ENCODE data around the gene COL4A1.

COL4A1 gene

DNA sequence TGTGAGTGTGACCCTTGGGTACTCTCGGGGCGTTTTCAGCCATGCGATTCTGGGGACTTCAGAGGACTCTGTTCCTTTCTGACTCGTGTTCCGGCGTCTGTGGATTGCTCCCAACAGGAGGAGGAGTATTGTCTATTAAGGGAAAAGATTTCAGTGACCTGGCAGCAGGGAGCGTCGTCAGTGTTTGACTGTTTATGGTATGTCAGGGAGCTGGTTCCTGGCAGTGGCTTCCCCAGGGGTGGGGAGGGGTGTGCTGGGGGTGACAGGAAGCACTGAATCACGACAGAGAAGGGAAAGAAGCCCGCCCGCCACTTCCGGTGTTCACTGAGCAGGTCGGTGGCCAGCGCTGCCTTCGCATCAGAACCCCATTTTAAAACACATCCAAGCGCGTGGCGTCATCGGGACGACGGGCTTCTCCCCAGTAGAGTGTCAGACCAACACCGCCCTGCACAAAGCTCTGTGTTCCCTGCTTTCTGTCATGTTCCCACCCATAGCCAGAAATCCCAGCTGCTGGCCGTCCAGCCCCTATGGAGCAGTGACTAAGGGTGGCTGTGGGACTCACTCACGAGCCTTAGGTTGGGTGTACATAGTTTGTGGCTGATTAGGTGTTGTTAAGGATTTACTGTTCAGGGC is 34.0 kb upstream of the COL4A1 start:
- DNase-seq: peak; percentile 89

GRCh38 chr13:110339975-110340550 is 33.1 kb upstream of the COL4A1 start:
- DNase-seq: no peak

GRCh38 chr13:110339263-110339662 is 32.3 kb upstream of the COL4A1 start:
- no peak for DNase-seq

GRCh38 chr13:110338441-110339101 is 31.6 kb upstream of the COL4A1 start:
- DNase-seq: no peak

DNA sequence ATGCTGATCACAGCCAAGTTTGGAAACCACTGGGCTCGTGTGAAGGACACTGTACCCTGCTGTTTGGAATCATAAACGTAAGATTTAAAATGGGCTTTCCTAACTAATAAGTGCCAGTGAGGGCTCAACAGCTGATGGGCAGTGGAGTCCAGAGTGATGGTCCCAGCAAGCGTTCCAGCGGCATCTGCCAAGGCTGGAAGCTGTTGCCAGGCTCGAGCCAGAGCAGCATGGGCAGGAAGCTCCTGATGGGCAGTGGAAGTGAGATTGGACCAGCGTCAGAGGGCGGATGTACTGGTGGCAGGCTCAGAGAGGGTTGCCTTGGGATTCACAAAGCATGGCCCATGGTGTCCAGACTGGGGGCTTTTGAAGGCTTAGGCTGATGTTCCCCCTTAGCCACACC is 30.3 kb upstream of the COL4A1 start:
- DNase-seq: no peak

DNA sequence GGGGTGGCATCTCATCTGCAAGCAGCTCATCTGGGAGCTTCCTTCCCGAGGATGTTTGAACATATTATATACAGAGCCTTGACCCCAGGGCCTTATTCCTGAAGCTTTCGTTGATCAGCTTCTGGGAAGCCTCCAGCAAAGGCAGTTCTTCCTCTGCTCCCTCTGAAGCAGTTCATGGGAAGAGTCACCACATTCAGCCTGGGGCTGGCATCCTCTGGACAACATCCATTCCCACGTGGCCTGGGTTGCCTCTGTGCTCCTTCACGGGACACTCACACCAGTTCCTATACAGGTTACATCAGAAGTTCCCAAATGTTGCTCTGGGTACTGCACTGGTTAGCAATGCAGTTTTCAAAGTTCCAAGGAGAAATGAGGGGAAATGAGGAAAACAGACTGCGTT is 29.7 kb upstream of the COL4A1 start:
- DNase-seq: no peak

GRCh38 chr13:110336108-110336507 is 29.2 kb upstream of the COL4A1 start:
- DNase-seq: no peak

DNA sequence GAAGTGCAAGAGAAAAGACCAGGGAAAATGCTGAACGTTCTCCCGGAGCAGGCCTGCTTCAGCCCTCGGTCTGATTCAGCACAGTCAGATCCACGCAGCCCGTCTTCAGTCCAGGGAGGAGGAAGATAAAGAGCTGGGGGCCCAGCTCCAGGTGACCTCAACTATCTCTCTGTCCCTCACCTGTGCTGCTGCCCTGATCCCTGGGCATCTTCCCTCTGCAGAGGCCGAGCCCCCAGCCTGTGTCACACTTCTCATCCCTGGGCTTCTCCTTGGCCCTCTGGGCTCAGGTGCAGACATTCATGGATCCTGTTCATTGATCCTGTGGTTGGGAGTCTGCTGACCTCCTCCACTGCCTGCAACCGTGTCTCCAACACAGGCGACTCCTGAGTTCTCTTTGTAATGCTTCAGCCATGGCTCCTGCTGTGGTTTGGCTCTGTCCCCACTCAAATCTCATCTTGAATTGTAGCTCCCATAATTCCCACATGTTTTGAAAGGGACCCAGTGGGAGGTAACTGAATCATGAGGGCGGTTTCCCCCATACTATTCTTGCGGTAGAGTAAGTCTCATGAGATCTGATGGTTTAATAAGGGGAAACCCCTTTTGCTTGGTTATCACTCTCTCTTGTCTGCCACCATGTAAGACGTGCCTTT is 28.0 kb upstream of the COL4A1 start:
- DNase-seq: no peak

DNA sequence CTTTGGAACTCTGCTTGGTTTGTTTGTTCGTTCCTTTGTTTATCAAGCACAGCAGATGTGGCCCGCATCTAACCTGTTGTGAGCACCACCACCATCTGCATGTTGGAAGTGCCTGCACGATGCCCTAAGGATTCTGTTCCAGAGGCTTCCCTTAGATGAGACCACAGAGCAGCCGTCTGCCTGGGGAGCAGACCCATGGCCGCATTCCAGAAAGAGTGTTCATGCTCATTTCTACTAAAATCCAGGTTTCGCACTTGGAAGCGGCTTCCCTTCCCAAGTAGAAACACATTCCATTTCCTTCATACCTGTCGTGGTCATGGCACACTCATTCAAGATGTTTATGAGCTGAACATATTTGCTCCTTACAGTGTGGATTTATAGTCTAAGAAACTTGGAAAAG is 27.3 kb upstream of the COL4A1 start:
- DNase-seq: no peak

- no peak for DNase-seq
Measured at GRCh38 chr13:110333837-110334236, 26.9 kb upstream of the COL4A1 start.

- DNase-seq: peak; percentile 34
Measured at GRCh38 chr13:110332750-110333149, 25.8 kb upstream of the COL4A1 start.

- peak; percentile 27 for DNase-seq
Measured at GRCh38 chr13:110331362-110331761, 24.4 kb upstream of the COL4A1 start.

- DNase-seq: peak; percentile 86
Measured at GRCh38 chr13:110330491-110331011, 23.6 kb upstream of the COL4A1 start.

- DNase-seq: peak; percentile 90
Measured at GRCh38 chr13:110329798-110330461, 23.0 kb upstream of the COL4A1 start.

DNA sequence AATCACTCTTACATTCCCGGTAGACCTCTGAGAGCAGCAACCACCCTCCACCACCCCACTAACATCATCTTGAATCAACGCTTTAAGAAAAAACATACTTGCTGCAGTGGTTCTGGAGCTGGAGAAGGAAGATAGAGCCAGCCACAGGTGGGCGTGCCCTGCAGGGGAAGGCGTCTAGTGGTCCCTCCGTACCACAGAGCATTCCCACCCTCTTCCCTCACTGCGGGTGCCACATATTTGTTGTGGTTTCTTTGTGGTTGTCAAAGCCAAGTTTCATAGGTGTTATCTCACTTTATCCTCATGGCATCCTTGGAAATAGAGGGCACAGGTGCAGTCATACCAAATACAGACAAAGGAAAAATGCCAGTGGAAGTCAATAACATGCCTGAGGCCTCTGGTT is 22.3 kb upstream of the COL4A1 start:
- no peak for DNase-seq

DNA sequence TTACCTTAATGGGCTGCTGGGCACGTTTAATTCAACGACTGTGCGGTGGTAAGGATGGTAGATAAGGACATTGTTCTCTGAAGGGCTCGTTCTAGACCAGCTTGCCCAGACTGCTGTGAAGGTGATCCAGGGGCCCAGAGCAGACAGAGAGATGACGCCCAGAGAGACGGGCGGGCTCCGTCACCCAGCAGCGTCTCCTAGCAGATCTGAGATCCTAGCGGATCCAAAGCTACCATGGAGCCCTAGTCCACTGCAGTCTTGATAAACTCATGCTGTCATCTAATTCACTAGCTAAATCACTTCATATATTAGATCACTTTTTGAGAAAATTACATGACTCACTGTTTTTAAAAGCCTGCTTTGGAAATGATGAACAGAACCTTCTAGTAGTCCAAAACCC is 21.6 kb upstream of the COL4A1 start:
- DNase-seq: no peak

DNA sequence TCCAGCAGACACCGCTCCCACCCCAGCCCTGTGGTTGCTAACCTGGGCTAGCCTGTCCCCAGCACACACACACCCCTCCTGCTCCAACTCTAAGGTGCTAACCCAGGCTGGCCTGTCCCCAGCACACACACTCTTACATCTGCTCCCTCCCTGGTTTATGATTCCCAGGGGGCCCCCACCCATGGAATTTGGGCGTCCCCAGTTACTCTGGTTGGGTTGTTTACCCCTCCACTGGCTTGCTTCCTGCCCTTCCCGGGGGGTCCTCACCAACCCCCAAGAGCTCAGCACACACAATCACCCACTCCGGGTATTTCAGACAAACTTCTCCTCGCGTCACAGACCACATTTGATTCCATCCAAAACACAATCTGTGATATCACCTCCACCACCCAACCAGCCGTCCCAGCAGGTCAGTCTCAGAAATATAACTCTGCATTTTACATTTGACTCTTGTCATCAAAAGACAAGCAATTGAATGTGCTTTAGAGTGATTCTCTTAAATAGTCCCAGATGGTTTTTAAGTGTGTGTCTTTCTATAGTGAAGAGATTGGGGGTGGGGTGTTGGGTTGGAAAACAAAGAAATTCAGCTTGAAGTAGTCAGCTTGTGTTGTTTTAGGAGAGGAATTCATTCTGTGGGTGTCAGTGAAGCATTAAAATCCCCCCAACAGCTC is 20.2 kb upstream of the COL4A1 start:
- DNase-seq: no peak

GRCh38 chr13:110326263-110326904 is 19.4 kb upstream of the COL4A1 start:
- no peak for DNase-seq

- no peak for DNase-seq
Measured at GRCh38 chr13:110324026-110324749, 17.2 kb upstream of the COL4A1 start.

GRCh38 chr13:110323172-110323891 is 16.4 kb upstream of the COL4A1 start:
- peak; percentile 91 for DNase-seq

- no peak for DNase-seq
Measured at GRCh38 chr13:110322828-110323171, 15.8 kb upstream of the COL4A1 start.
